NCI-H2029 treated with DMSO at 0.1 percent for 48 hours (cell line): ENCODE results near the gene LOXL3.

Experiments used
- DNase-seq: peaks from one replicate; lab custom pipeline; 2025; lab: John Stamatoyannopoulos, UW

The LOXL3 gene

DNA sequence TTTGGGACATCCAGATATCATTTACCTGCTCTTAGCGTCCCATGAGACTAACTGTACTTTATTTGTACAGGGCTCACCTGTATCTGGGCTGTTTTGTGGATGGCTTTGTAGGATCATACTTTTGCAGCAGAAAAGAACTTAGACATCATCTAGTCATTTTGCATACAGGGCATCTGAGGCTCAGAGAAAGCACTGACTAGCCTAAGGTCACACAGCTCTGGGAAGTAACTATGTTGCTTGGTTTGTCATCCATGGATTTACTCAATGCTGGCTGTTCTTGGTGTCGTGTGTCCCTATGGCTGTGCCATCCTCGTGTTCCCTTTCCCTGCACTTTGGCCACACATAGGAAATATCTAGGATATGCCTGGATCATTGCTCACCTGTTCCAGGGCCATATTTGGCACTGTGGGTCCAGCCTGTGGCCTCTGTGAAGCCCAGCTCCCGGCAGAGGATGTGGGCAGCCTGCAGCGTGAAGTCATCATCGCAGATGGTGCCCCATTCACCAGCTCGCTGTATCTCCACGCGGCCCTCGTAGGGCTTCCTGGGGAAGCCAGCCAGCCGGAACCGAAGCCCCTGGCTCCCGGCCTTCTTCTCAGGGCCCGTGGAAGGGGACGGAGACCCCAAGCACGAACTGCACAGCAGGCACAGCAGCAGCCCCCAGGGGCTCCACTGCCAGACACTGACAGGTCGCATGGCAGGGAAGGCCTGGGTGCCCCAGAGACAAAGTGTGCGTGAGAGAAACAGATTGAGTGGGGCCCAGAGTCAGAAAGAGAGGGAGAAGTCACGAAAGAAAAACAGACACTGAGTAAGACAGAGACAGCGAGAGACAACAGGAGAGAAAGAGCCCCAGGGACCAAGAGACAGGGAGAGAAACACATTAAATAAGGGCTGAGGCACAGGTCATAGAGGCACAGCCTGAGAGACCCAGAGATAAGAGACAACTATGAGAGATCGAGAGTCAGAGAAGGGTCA lies 1.5 kb downstream of the LOXL3 start:
- no peak for DNase-seq

DNA sequence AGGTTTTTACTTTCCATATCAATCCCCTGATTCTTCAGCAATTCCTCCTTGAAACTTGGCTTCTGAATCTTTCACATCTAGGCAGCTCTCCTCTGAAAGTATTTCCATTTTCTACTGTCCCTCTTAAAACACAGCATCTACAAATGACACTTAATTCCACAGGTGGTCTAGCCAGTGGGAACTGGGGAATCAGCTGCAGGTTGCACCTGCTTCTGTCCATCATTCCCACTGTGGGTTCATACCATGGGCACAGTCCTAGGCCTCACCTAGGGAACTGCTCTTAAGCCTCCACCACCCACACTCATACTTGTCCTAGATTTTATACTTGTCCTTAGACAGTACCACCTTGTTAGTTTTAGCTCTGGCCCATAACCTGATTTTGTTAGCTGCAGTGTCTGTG lies 2.2 kb downstream of the LOXL3 start:
- no peak for DNase-seq

DNA sequence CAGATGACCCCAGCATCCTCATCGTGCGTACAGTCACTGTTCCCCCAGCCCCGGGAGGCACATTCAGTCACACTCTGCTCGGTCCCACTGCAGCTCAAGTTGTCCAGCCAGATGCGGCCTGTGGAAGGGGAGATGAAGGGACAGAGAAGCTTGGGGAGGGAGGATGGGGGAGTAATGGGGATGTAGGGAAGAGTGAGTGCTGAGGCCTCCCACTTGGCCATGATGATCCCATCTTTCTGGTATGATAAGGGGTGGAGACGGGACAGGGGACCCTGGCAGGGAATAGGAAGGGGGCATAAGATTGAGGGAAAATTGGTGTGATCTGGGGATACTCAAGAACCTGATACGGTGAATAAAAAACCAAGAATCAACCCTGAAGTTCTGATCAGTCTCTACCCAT lies 3.5 kb downstream of the LOXL3 start:
- no peak for DNase-seq

DNA sequence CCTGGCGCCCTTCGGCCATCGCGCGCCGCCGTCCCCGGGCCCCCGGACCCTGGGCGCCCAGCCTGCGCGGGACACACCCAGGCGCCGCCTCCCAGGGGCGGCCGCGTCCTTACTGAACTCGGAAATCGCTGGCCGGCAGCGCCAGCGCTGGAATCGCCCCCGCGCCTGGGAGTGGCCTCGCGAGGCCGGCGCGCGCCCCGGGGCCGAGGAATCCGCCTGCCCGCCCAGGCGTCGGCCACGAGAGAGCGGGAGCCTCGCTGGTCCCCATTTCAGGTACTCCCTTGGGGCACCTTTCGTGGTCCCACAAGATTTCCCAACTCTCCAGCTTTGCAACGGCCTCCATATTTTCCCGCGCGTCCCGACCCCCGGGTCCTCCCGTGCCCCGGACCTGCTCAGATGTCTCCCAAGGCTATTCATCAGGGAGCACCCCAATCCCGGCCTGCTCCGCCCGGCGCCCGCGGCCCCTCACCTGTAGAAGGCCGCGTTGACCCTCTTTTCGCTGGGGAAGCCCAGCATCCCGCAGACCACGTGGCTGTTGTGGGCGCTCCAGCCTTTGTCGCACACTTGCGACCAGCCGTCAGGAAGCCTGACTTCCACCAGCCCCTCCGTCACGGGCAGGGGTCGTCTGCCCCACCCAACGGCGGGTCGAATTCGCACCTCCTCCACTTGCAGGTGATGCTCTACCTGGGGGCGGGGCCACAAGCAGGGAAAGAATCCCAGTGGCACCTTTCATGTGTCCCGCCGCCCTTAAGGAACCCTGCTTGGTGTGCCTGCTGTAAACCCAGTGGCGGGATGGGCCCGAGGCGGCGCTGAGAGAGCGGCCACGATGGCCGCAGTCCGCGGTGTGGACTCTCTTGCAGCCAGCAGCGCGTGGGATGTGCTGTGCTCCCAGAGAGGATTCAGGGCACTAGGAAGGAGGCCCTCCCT lies 4.6 kb downstream of the LOXL3 start:
- no peak for DNase-seq

DNA sequence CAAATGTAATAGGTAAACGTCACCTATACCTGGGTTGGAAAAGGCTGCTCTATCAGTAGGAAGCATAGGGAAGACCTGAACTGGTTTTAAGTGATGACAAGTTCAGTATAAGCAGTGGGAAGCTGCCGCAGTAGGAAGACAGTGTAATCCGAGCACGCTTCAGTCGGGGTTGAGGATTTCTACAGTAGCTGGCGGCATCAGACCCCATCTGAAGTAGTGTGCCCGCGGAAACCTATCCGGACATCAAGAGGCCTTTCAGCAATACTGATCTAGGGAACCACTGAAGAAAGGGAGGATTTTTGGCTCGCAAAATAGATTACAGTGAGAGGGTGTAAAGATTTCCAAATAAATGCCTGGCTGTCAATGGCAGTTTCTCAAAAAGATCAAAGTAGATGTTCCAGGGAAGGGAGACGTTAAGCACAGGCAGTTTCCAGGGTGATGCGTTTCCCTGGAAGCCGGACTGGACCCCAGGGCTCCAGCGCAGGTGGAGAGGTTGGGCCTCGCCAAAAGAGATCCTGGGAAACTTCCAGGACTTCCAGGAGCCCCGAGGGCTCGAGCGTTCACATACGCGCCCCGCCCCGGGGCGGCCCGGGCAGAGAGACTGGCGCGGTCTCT lies 5.3 kb downstream of the LOXL3 start:
- DNase-seq = no peak

DNA sequence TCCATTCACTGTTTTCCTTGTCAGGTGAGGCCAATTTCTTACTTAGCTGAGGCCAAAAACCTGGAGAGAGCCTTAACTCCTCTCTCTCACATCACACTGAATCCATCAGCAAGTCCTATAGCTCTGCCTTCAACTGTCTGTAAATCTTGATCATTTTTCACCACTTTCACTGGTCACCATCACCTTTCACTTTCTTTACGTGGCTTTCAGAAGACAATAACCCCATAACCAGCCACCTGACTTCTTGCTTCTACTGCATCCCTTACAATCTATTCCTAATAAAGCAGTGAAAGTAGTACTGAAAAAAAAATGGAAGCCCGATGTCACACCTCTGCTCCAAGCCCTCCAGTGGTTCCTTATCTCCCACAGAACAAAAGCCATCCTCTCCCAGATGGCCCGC lies 7.7 kb downstream of the LOXL3 start:
- DNase-seq = no peak

DNA sequence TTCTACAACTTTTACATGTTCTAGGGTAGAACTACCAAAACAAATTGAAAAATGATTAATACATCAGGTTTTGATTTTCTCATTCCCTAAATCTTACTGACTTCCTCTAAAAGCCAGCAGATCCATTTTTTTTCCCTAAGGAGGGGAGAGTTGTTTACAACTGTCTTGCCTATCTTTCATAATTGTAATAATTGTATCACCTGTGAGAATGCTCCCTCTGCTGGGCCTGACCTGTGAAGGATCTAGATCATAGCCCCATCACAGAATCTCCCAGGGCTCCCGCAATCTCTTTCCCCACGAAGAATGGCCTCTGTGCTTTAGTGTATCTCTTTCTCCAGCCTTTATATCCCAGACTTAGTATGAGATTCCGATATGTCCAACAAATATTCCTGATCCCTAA lies 9.1 kb downstream of the LOXL3 start:
- DNase-seq = no peak

DNA sequence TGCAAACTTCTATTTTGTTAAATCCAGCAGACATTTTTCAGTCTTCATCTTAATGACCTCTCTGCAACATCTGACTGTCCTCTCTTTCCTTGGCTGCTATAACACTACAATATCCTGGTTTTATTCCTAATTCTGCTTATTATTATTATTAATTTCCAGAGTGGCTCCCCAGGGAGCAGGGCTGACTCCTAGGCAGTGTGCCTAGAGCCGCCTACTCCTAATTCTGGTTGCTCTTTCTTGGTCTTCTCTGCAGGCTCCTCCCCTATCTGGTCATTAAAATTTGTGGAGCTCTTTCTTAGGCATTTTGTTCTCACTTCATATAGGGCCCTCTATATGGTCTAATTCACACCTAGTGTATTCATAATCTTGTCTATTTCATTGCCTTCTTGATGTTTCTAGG lies 10.8 kb downstream of the LOXL3 start:
- DNase-seq = no peak

DNA sequence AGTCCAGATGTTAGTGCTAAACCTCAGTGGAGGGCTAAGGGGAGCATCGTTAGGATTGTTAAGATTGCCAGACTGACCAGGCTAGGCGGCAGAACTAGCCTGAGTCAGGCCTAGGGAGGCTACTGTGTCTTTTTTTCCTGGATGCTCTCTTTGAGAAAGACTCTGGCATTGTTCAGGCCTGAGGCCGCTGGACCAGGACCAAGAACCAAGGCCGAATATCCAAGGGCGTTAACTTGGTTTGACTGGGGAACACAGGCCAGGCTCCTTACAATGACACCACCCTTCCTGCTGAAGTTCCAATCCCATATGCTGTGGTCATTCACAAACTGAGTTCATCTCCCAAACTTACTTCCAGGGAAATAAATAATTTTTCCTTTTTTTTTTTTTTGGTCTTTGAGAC lies 13.5 kb downstream of the LOXL3 start:
- DNase-seq = no peak

DNA sequence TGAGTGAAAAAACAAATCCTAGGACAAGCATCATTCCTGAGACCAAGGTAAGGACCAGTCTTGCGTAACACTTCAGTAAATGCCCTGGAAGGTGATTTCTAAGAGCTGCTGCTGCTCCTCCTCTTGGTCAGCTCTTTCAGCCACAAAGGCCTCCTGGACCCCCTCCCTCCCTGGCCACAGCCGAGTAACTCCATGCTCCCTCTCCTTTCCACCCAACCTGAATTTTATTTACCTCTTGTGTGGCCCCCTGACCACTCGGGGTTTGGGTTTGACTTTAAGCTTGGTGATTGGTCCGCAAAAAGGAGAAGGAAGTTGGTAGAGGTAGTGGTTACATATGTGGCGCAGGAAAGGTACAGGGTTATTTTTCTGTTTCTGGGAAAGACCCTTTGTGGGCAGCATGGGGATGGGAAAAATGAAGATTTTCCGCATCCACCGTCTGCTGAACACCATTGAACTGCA lies 14.8 kb downstream of the LOXL3 start:
- DNase-seq = no peak

DNA sequence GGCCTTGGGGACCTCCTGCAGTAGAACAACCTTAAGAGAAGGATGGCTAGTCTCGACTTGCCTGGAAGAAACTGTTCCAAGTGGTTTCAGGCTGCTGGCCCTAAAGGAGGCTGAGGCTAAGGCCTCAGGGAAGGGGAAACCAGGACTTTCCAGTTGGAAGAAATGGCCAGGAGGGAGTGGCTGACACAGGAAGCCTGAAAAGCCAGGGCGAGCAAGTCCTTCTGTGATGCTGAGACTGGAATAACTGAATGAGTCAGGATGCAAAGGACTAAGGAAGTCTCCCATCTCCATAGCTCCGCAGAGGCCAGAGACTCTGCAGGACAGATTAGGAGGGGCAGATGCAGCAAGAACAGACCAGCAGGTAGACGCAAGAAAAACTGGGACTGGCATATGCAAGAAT lies 16.6 kb downstream of the LOXL3 start:
- no peak for DNase-seq

DNA sequence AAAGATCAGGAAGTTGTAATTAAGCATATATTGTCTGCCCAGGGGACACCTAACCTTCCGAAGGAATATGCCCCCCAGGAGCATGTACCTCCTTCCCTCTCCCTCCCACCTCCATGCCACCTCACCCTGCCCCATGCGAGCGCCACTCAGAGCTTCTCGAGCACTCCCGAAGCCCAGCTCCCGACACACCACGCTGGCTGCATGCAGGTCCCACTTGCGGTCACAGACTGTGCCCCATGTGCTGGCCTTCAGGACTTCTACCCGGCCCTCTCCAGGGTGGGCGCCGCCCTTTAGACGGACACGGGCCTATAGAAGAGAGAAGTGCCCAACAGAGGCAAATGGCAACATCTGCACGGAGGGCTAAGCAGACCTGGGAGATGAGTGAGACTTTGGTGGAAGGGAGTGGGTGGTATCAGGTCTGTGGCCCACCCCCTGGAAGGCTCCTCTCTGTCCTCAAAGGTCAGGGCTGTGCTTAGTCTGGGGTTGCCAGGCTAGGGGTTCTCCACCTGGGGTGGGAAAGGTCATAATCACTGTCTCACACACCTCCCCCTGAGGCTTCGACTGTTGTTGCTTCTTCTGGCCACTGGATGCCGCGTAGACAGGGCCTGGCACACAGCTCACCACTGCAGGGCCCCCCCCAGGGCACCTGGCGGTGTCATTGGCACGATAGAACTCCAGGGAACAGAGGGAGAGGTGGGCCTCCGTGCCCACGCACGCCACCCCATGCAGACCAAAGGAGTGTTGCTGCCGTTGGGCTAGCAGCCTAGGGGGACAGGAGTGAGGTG lies 17.4 kb downstream of the LOXL3 start:
- DNase-seq = no peak

DNA sequence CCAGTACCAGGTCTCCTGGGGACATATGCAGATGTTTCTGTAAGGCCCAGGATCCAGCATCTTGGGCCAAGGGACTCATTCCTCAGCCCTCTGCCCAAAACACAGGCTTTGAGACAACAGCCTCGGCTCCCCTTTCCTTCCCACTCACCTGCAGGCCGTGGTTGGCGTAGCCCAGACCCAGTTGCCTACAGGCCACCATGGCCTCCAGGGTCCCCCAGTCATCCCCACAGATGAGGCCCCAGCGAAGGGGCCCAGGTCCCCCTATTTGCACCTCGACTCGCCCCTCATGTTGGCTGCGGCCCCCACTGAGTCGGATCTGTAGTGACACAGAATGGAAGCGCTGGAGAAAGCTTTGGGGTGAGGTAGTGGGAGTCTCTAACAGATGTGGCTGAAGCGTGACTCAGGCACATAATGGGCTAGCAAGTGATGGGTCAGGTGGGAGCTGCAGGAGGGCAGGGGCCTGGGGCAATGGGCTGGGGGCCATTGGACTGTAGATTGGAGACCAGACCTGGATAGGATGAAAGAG lies 18.2 kb downstream of the LOXL3 start:
- no peak for DNase-seq

DNA sequence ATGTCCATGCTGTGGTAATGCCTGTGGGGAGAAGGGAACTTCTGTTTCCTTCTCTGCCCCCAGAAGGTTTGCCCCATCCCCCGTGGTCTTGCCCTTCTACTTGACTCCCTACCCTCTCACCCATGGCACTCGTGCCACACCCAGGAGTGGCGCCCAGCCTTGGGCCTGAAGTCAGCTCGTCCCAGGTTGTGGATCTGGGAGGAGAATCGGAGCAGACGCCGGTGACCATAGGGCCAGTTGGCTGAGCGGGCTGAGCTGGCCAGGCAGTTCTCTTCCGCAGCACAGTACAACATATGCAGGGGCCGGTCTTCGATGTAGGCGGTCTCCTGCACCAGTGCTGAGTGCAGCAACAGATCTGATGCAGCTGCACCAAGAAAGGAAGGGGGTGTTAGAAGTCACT lies 19.3 kb downstream of the LOXL3 start:
- DNase-seq = no peak

DNA sequence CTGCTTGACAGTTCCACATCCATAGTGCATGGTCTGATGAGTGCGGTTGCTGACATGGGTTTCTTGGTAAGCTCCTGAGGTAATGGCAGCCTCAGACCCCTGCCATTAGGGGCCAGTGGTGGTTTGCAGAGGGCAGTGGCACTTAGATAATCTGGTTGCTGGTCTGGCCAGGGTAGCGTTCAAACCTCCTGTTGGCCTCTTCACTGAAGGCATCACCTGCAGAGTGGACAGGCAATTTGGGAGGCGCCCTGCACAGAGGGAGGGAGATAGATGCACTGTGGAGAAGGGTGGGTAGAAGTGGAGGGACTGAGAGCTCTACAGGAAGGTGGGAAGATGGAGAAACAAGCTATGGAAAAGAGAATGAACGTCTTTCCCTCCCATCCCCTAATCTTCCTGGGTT lies 20.3 kb downstream of the LOXL3 start:
- DNase-seq = no peak

DNA sequence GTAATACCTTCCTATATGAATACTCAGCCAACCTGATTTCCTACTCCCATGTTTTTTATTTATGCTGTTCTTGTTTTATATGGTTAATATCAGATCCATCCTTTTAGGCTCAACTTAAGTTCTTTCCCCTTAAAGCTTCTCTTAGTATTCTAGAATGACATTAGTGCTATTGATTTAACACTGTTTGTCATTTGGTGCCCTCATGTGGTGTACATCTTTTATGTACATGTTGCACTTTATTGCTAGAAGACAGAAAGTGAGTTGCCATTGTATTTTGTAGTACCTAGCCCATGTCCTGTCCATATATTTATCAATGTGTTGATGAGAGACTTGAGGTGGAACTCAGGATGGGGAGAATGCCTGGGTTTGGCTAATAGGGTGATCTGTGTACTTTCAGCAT lies 21.5 kb downstream of the LOXL3 start:
- DNase-seq = no peak

DNA sequence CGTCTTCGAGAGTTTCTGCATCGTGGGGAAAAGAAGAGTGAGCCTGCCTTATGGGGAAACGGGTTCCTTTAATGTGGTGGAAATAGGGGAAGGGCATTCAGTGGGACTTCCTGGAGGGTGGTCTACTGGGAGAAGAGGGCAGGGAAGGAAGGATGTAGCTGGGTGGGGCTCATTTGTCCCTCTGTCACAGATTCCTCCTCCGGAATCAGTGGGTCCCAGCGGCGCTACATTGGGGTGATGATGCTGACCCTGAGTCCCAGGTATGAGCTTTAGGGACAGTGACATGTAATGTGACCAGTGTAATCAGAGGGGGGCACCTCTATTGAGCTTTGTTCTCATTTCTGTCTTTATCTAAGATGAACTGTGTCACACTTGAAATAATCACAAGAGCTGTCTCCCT lies 22.1 kb downstream of the LOXL3 start:
- no peak for DNase-seq

DNA sequence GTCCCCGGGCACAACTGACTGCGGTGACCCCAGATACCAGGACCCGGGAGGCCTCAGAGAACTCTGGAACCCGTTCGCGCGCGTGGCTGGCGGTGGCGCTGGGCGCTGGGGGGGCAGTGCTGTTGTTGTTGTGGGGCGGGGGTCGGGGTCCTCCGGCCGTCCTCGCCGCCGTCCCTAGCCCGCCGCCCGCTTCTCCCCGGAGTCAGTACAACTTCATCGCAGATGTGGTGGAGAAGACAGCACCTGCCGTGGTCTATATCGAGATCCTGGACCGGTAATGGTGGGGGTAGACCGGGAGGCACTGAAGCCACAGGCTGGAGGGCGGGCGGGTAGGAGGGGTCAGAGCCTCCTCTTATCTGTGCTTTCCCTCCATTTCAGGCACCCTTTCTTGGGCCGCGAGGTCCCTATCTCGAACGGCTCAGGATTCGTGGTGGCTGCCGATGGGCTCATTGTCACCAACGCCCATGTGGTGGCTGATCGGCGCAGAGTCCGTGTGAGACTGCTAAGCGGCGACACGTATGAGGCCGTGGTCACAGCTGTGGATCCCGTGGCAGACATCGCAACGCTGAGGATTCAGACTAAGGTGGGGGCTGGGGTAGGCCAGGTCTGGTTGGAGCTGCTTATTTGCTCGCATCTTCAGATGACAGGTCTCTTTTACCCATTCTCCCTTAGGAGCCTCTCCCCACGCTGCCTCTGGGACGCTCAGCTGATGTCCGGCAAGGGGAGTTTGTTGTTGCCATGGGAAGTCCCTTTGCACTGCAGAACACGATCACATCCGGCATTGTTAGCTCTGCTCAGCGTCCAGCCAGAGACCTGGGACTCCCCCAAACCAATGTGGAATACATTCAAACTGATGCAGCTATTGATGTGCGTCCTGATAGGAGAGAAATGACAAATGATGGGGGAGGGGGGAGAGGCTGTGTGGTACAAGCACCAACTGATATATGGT lies 23.2 kb downstream of the LOXL3 start:
- DNase-seq = no peak

DNA sequence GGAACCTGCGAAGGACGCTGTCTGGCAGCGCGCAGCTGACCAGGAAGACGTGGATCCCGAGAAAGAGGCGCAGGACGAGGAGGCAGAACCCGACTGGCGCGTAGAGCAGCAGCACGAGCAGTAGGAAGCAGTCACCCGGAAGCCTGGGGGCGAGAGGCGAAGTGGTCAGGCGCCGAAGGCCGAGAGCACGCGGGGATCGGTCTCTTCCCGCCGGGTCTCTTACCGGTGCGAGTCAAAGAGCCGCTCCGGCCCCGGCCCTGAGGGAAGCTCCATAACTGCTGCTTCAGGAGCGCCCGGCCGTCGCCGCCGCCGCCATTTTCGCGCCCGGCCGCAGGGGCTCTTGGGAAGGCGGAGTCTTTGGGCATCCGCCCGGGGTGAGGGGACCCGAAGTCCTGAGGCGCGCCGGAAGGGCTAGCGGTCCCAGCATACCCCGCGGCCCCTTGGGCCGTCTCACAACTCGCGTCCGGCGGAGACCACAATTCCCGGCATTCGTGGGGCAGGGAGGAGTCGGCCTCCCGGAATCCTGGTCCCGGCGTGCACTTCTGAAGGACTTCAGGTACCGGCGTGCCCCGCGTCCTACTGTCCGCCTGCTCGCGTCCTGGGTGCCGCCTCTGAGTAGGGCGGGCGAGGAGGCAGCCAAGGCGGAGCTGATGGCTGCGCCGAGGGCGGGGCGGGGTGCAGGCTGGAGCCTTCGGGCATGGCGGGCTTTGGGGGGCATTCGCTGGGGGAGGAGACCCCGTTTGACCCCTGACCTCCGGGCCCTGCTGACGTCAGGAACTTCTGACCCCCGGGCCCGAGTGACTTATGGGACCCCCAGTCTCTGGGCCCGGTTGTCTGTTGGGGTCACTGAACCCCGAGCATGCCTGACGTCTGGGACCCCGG lies 24.1 kb downstream of the LOXL3 start, which contains the start of the genes AUP1 and HTRA2:
AUP1 (minus strand) TSS at position 350 of the 882 bp plus-strand sequence; CDS start at position 273, 77 bp downstream.
HTRA2 (plus strand) TSS at position 577 of the 882 bp plus-strand sequence; CDS start at position 651, 74 bp downstream.
- DNase-seq = peak; percentile 81
